ENCODE data around the gene RIGI. TPM values are rescaled to one million over a fixed set of nuclear protein-coding genes. Genes with fewer than 3 reads are reported as not detected.

Gene RIGI
- total and polyA plus RNA-seq, 2 donors (not counting 1 experiment from before 2014, with no cell fraction given) = 7.6 to 24.9 TPM

DNA sequence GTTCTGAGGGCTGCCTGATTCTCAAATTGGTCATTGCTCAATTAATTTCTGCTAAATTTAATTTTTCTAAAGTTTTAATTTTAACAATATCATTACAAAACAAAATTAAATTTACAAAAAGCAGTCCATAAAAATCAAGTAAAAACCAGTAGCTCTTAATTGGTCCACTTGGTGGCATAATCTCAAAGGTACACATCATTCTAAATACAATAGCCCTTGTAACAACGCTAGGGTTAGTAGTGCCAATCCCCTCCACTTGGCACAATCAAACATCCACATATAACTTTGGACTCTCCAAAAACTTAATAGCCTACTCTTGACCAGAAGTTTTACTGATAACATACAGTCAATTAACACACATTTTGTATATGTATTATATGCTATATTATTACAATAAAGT, 48.9 kb upstream of the RIGI start:
- H3K9ac ChIP-seq (ENCODE audit: low read length) = no peak overlapping the region
- peaks cover 15 to 17% of the 10 kb centered on the region in 2 donors for H3K4me1 ChIP-seq (ENCODE audit: control insufficient read depth in 2 of 2, insufficient read depth in 2 of 2, low read length in 2 of 2)
- H3K27me3 Mint-ChIP-seq = peaks cover 21% of the 10 kb centered on the region
- ChIA-PET CTCF (interaction anchor here (0.8 to 4.0 kb wide), 3 partner anchors 17 to 197 kb away, joined by 3 to 128 read pairs (median 30); partner anchors contain the start of genes SMIM27 and TOPORS), POLR2A (interaction anchor here (0.7 kb wide), 1 partner anchor 26 kb away, joined by 6 read pairs; no protein-coding TSS in a partner anchor)
- no peak overlapping the region for H3K4me3 Mint-ChIP-seq
- H3K4me2 ChIP-seq (replicated peaks; ENCODE audit: low read depth, low read length, poor library complexity, severe bottlenecking) = no peak overlapping the region
- H3K27ac Mint-ChIP-seq = no peak overlapping the region
- H3K36me3 ChIP-seq (replicated peaks in 1 of 2; ENCODE audit: control extremely low read depth in 1 of 2, control insufficient read depth in 1 of 2, extremely low read depth in 1 of 2, insufficient read depth in 2 of 2, low read length in 1 of 2) = no peaks in the 10 kb centered on the region
- H3K27me3 ChIP-seq (replicated peaks in 1 of 4; ENCODE audit: control extremely low read depth in 1 of 4, control insufficient read depth in 3 of 4, insufficient read depth in 4 of 4, low read length in 3 of 4) = peaks cover 0 to 7% (median 2%) of the 10 kb centered on the region in 4 experiments
- peaks cover 26% of the 10 kb centered on the region for H3K79me2 ChIP-seq (ENCODE audit: control insufficient read depth, insufficient read depth, low read length)
- H3K9me3 Mint-ChIP-seq (ENCODE audit: insufficient read depth) = no peaks in the 10 kb centered on the region
- ATAC-seq (ENCODE audit: low read depth) = no peak
- H2AFZ ChIP-seq (ENCODE audit: insufficient read depth, low read depth, low read length, poor library complexity, severe bottlenecking) = no peak overlapping the region
- H3K4me3 ChIP-seq (ENCODE audit: control extremely low read depth in 1 of 5, extremely low read depth in 1 of 5, insufficient read depth in 1 of 5, low read depth in 2 of 5, low read length in 4 of 5) = no peak overlapping the region
- WGBS (ENCODE audit: insufficient coverage) = no CpG with 5 or more reads among the region's 1 CpG
- DNase-seq = no peak
- no peaks in the 10 kb centered on the region for H4K20me1 ChIP-seq (ENCODE audit: control insufficient read depth, insufficient read depth, low read length, poor library complexity, severe bottlenecking)
- intact Hi-C loops (cut with micrococcal nuclease) = loop anchor here (5.0 kb wide), 2 partner anchors 33 to 143 kb away; no protein-coding TSS in a partner anchor
- peaks cover 25% of the 10 kb centered on the region for H3K4me1 Mint-ChIP-seq
- no peak overlapping the region for H3K27ac ChIP-seq (ENCODE audit: low read length in 2 of 2)
- TF ChIP-seq, protein P1, sequence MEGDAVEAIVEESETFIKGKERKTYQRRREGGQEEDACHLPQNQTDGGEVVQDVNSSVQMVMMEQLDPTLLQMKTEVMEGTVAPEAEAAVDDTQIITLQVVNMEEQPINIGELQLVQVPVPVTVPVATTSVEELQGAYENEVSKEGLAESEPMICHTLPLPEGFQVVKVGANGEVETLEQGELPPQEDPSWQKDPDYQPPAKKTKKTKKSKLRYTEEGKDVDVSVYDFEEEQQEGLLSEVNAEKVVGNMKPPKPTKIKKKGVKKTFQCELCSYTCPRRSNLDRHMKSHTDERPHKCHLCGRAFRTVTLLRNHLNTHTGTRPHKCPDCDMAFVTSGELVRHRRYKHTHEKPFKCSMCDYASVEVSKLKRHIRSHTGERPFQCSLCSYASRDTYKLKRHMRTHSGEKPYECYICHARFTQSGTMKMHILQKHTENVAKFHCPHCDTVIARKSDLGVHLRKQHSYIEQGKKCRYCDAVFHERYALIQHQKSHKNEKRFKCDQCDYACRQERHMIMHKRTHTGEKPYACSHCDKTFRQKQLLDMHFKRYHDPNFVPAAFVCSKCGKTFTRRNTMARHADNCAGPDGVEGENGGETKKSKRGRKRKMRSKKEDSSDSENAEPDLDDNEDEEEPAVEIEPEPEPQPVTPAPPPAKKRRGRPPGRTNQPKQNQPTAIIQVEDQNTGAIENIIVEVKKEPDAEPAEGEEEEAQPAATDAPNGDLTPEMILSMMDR (IDR thresholded peaks at IDR 0.05) = no peak
- no peak for TF ChIP-seq EZH2 (IDR thresholded peaks at IDR 0.05; ENCODE audit: borderline replicate concordance, insufficient read depth, low read depth, low read length, poor library complexity, severe bottlenecking)
- no peaks in the 10 kb centered on the region for H3K9me3 ChIP-seq (ENCODE audit: control extremely low read depth in 1 of 3, control insufficient read depth in 2 of 3, insufficient read depth in 1 of 3, low read length in 2 of 3)

- H3K27ac Mint-ChIP-seq = peak overlapping the region; percentile 56
- Histone ChIP-seq H3K4me2 (replicated peaks; ENCODE audit: low read depth, low read length, poor library complexity, severe bottlenecking) (peak overlapping the region; percentile 88), H3K9ac (ENCODE audit: low read length) (peak overlapping the region; percentile 87), H3K36me3 (replicated peaks in 1 of 2; ENCODE audit: control extremely low read depth in 1 of 2, control insufficient read depth in 1 of 2, extremely low read depth in 1 of 2, insufficient read depth in 2 of 2, low read length in 1 of 2) (no peaks in the 10 kb centered on the region), H3K9me3 (ENCODE audit: control extremely low read depth in 1 of 3, control insufficient read depth in 2 of 3, insufficient read depth in 1 of 3, low read length in 2 of 3) (no peaks in the 10 kb centered on the region), H3K79me2 (ENCODE audit: control insufficient read depth, insufficient read depth, low read length) (peaks cover 36% of the 10 kb centered on the region), H4K20me1 (ENCODE audit: control insufficient read depth, insufficient read depth, low read length, poor library complexity, severe bottlenecking) (no peaks in the 10 kb centered on the region), H3K27me3 (replicated peaks in 1 of 4; ENCODE audit: control extremely low read depth in 1 of 4, control insufficient read depth in 3 of 4, insufficient read depth in 4 of 4, low read length in 3 of 4) (peaks cover 0 to 7% (median 2%) of the 10 kb centered on the region in 4 experiments), H3K4me1 (ENCODE audit: control insufficient read depth in 2 of 2, insufficient read depth in 2 of 2, low read length in 2 of 2) (peaks cover 15 to 17% of the 10 kb centered on the region in 2 donors), H3K27ac (ENCODE audit: low read length in 2 of 2) (peak overlapping the region; percentile 82 to 83), H2AFZ (ENCODE audit: insufficient read depth, low read depth, low read length, poor library complexity, severe bottlenecking) (peak overlapping the region; percentile 85), H3K4me3 (ENCODE audit: control extremely low read depth in 1 of 5, extremely low read depth in 1 of 5, insufficient read depth in 1 of 5, low read depth in 2 of 5, low read length in 4 of 5) (peak overlapping the region in 1 of 5 experiments; percentile 87)
- peaks cover 25% of the 10 kb centered on the region for H3K4me1 Mint-ChIP-seq
- CTCF ChIA-PET = interaction anchor here (0.8 to 4.0 kb wide), 5 partner anchors 16 to 196 kb away, joined by 3 to 128 read pairs (median 28); partner anchors contain the start of genes ACO1, RIGI, SMIM27 and TOPORS
- H3K4me3 Mint-ChIP-seq = peak overlapping the region; percentile 100
- ATAC-seq (ENCODE audit: low read depth) (no peak), DNase-seq (no peak)
- 100% methylated on average over 2 of the region's 7 CpGs for WGBS (ENCODE audit: insufficient coverage)
- no peaks in the 10 kb centered on the region for H3K9me3 Mint-ChIP-seq (ENCODE audit: insufficient read depth)
- intact Hi-C loops (cut with micrococcal nuclease) = loop anchor here (1.0 to 5.0 kb wide), 6 partner anchors 22 to 451 kb away; partner anchors contain the start of genes ACO1, APTX, DNAJA1 and RIGI
- H3K27me3 Mint-ChIP-seq = peaks cover 13% of the 10 kb centered on the region
- POLR2A ChIA-PET = interaction anchor here (0.6 to 2.5 kb wide), 4 partner anchors 22 to 716 kb away, joined by 5 to 10 read pairs (median 8); partner anchors contain the start of genes NFX1, SMIM27 and TOPORS
- TF ChIP-seq, protein P1 (IDR thresholded peaks at IDR 0.05) = no peak
- TF ChIP-seq EZH2 (IDR thresholded peaks at IDR 0.05; ENCODE audit: borderline replicate concordance, insufficient read depth, low read depth, low read length, poor library complexity, severe bottlenecking) = no peak
Measured at GRCh38 chr9:32573821-32574220, 47.8 kb upstream of the RIGI start.
